ENCODE results near the gene CSMD2.

DNA sequence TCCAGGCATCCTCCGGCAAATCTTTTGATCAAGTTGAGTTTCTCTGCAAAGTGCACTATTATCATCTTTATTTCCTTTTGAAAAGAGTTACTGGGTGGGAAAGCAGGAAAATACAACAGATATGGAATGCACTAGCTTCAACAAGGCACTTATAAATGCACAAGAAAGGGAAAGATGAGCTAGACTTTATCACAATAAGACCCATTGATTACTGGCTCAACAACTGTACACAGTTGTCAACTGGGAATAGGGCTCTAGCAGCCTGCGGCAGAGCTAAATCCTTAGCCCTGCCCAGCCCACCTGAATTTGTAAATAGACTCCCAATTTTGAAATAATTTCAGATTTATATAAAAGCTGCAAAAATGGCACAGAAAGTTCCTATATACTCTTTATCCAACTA, 111.4 kb downstream of the CSMD2 start:
- no peak for TF ChIP-seq CTCF (IDR thresholded peaks at IDR 0.05 in 2 of 3, conservative IDR thresholded peaks at IDR 0.05 in 1 of 3; ENCODE audit: borderline replicate concordance in 1 of 3, insufficient read depth in 1 of 3, low read depth in 2 of 3, low read length in 2 of 3)
- no peak for TF ChIP-seq FOSL1 (IDR thresholded peaks at IDR 0.05; ENCODE audit: low read depth)
- no peak for TF ChIP-seq POLR2A (IDR thresholded peaks at IDR 0.05; ENCODE audit: borderline replicate concordance, extremely low read depth, insufficient read depth, insufficient read length)
- no peak for TF ChIP-seq SP1 (IDR thresholded peaks at IDR 0.05; ENCODE audit: low read depth)
- TF ChIP-seq, protein P1, sequence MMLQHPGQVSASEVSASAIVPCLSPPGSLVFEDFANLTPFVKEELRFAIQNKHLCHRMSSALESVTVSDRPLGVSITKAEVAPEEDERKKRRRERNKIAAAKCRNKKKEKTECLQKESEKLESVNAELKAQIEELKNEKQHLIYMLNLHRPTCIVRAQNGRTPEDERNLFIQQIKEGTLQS (IDR thresholded peaks at IDR 0.05), result no peak
- no peak for TF ChIP-seq EZH2 (IDR thresholded peaks at IDR 0.05)
- no peak for TF ChIP-seq MAX (IDR thresholded peaks at IDR 0.05)
- TF ChIP-seq SRF (IDR thresholded peaks at IDR 0.05; ENCODE audit: low read depth), result no peak
- no peak for TF ChIP-seq ELF1 (IDR thresholded peaks at IDR 0.05; ENCODE audit: borderline replicate concordance, low read depth)
- no peak for TF ChIP-seq EZH2phosphoT487 (IDR thresholded peaks at IDR 0.05; ENCODE audit: borderline replicate concordance)
- TF ChIP-seq TCF7L2 (IDR thresholded peaks at IDR 0.05; ENCODE audit: borderline replicate concordance, extremely low read depth, insufficient read depth, insufficient read length), result no peak
- no peak for TF ChIP-seq ZNF274 (IDR thresholded peaks at IDR 0.05; ENCODE audit: low read depth, low read length)
